ENCODE results near the gene OR8I2. TPM values are rescaled to one million over a fixed set of nuclear protein-coding genes. Genes with fewer than 3 reads are reported as not detected.
"Not testable (repeated sequence)": the region's sequence is repeated elsewhere in the genome, so short reads cannot be mapped to it uniquely, and the experiment has no call there.

OR8I2 gene
- not detected for total RNA-seq
- long read RNA-seq, result 0 reads

DNA sequence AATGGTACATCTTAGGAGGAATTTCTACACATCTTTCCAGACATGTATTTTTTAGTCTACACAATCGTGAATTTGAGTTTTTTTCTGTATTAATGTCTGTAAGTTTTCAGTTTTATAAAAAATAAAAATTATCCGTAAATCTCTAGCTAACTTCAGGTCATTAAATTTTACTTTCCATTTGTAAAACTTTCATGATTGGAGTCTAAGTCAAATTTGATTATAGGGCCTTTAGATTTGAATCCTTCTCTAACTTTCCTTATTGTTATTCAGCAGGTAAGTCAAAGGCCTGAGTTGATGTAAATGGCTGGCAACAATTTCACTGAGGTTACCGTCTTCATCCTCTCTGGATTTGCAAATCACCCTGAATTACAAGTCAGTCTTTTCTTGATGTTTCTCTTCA is at the start of gene OR8I2:
Gene OR8I2, plus strand, starts transcription at position 301 of the 400 bp plus-strand sequence. Its CDS starts 0 bp downstream, at position 301.
- ATAC-seq (no peak), DNase-seq (no peak)
- intact Hi-C loops (cut with micrococcal nuclease), result no loop called here

DNA sequence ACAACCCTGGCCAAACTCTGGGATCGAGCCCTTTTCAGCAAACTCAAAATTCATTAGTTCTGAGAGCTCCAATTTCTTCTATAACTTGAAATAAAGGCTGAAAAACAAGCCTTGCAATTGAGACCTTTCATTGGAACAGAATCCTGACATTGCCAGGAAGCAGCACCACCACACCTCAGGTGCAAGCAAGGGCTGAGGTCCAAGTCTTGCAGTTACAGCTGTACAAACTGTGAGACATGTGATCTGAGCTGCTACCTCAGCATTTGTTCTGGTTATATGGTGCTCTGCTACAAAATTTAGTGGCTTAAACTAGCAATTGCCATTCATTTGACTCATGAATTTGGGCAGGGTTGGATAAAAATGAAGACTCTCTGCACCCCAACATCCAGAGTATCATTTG is 47.6 kb upstream of the OR8I2 start:
- intact Hi-C loops (cut with micrococcal nuclease), result no loop called here

DNA sequence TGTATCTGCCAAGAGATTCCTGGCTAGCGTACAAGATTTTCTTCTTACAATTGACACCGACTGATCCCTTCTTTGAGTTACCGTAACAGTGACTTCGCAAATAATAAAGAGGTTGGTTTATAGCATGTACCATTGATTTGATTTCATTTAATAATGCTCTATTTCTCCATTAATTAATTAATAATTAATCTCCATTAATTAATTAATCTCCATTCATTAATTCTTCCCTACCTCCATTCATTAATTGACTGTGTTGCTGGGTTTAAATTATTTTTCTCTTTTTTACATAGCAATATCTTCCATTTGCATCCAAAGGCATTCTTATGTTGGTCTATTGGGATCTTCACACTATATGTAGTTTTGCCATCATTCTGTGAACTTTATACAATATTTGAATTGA is 44.6 kb upstream of the OR8I2 start:
- intact Hi-C loops (cut with micrococcal nuclease), result no loop called here
- no peak for DNase-seq
- no peak for ATAC-seq

More for the DNA sequence above, 47.6 kb upstream of the OR8I2 start:
- DNase-seq (no peak), ATAC-seq (no peak)

DNA sequence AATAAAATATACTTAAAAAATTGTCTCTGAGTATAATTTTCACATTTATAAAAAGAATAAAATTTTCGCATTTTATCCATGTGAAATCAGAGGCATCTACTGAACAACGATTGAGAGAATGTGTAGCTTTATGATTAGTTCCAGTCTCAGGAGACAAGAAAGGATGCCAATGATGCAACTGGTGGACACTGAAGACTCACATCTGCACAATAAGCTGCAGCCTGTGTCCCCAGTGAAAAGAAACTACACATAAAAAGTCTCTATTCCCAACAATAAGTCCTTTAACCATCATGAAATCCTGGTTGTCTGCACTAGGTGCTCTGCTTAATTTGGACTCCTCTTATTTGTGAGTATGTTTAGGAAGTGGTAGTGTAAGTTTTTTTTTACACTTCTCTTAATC is 43.6 kb upstream of the OR8I2 start:
- DNase-seq (no peak), ATAC-seq (no peak)
- intact Hi-C loops (cut with micrococcal nuclease), result no loop called here

DNA sequence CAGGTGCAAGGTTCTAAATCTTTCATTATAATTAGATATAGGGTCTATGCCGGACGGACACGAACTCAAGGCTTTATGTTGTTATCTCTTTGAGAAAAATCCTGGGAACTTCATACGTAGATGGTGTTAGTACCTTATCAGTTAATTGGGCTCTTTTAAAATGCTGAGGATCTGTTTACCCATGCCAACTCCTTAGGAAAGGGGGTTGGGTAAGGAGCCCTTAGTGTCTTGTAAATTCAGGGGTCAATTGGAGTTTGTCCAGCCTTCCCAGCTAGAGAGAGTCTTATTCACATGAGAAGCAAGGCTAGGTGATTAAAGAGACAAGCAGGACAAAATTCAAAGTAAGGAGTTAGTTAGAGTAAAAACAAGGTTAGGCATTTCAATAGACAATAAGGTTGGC is 36.7 kb upstream of the OR8I2 start:
- ATAC-seq; DNase-seq; intact Hi-C loops (cut with micrococcal nuclease): not testable (repeated sequence)

DNA sequence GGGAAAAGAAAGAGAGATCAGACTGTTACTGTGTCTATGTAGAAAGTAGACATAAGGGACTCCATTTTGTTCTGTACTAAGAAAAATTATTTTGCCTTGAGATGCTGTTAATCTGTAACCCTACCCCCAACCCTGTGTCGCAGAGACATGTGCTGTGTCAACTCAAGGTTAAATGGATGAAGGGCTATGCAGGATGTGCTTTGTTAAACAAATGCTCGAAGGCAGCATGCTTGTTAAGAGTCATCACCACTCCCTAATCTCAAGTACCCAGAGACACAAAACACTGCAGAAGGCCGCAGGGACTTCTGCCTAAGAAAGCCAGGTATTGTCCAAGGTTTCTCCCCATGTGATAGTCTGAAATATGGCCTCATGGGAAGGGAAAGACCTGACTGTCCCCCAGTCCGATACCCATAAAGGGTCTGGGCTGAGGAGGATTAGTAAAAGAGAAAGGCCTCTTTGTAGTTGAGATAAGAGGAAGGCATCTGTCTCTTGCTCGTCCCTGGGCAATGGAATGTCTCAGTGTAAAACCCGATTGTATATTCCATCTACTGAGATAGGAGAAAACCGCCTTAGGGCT is 35.4 kb upstream of the OR8I2 start:
- ATAC-seq; intact Hi-C loops (cut with micrococcal nuclease); DNase-seq: not testable (repeated sequence)

DNA sequence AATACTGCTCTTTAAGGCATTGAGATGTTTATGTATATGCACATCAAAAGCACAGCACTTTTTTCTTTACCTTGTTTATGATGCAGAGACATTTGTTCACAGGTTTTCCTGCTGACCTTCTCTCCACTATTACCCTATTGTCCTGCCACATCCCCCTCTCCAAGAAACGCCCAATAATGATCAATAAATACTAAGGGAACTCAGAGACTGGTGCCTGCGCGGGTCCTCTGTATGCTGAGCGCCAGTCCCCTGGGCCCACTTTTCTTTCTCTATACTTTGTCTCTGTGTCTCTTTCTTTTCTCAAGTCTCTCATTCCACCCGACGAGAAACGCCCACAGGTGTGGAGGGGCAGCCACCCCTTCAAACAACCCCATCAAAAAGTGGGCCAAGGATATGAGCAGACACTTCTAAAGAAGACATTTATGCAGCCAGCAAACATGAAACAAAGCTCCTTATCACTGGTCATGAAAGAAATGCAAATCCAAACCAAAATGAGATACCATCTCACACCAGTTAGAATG is 34.8 kb upstream of the OR8I2 start:
- intact Hi-C loops (cut with micrococcal nuclease); DNase-seq; ATAC-seq: not testable (repeated sequence)

DNA sequence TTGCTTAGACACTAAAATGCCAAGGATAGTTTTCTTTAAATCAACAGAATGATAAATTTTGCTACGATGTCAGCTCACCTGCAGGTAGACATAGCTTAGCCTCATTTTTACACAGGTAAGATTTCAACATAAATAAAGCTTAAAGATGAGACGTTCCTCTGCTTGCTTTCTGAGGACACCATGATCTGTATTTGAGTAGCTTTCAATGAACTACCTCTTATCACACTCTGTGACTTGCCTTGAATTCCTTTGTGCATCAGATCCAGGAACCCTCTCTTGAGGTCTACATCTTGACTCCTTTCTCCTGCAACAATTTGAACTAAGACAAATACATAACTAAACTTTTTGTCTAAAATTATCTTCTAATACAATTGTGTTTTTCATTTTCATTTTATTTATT is 26.1 kb upstream of the OR8I2 start:
- intact Hi-C loops (cut with micrococcal nuclease), result no loop called here
- no peak for DNase-seq
- no peak for ATAC-seq

DNA sequence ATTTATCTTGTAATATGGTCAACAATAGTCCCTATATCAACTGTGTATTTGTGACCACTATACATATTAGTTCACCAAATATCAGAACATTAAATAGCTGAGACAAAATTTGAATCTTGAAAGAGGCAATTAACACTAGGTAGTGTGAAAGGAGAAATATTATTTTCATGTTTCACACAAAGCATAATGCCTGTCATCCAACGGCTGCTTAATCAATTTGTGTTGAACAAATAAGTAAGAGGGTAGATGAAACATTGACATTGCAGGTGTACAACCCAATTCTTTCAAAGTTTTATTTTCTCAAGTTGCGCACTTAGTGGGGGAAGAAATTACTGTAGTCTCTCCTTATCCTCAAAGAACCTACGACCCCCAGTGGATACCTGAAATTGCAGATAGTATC is 3.4 kb upstream of the OR8I2 start:
- ATAC-seq (no peak), DNase-seq (no peak)
- intact Hi-C loops (cut with micrococcal nuclease), result no loop called here

DNA sequence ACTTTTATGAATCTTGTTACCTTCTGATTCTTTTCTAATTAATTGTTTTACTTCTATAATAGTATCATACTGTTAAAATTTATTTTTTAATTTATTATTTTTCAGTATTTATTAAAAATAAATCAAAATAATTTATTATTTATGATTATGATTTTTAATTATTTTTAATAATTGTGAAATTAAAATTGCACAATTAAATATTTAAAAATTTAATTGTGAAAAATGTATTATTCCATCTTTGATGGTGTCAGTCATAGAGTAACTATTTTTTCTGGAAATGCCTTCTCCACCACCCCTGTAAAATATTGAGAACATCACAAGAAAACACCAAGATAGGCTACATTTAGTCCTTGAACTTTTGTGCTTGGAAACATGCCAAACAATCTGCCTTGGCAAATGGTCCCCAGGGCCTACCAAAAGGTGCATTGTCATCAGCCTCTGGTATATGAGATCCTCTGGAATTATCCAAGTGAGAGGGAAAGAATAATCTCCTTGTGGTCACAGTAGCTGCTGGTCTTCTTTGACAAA is 10.2 kb downstream of the OR8I2 start, which contains the start of gene OR8H2:
Gene OR8H2, plus strand, starts transcription at position 478 of the 528 bp plus-strand sequence. CDS start 1,356 bp downstream, outside the sequence.
- intact Hi-C loops (cut with micrococcal nuclease), result no loop called here
- DNase-seq (no peak), ATAC-seq (no peak)

DNA sequence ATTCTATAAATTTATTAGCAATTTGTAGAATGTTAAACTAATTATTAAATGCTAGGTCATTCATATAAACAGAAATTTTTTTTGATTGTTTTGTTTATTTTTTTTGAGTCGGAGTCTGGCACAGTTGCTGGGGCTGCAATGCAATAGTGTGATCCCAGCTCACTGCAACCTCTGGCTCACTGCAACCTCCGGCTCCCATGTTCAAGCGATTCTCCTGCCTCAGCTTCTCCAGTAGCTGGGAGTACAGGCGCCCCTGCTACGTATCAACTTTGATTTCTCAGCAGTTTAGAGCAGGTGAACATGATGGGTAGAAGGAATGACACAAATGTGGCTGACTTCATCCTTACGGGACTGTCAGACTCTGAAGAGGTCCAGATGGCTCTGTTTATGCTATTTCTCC is 29.0 kb downstream of the OR8I2 start, which contains the start of gene OR8H3:
Gene OR8H3, plus strand, starts transcription at position 301 of the 400 bp plus-strand sequence. Its CDS starts 0 bp downstream, at position 301.
- intact Hi-C loops (cut with micrococcal nuclease), result no loop called here
- no peak for ATAC-seq
- DNase-seq, result no peak

DNA sequence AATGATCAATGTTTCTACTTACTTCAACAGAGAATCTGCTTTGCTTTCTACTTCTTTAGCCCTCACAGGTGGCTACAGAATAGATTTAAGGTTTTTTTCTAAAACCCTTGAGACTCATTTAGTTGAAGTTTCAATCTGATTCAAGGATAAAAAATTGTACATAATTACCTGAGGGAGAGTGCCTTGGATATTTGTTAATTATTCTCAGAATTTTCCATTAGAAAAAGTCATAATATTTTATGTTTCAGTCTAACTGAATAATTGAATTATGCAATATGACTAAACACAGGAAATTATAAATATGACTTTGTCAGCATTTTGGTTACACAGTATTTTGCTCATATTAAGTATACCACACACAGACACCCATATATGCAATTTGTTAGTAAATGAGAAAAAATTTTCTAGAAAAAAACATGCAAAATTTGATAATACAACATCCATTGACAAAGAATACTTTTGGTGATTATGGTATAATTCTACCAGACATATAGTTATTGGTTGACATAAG is 47.1 kb downstream of the OR8I2 start, which contains the start of gene OR8J3:
Gene OR8J3, minus strand, starts transcription at position 51 of the 511 bp plus-strand sequence. CDS start 2,483 bp downstream, outside the sequence.
- no peak for DNase-seq
- no peak for ATAC-seq
- intact Hi-C loops (cut with micrococcal nuclease), result no loop called here

DNA sequence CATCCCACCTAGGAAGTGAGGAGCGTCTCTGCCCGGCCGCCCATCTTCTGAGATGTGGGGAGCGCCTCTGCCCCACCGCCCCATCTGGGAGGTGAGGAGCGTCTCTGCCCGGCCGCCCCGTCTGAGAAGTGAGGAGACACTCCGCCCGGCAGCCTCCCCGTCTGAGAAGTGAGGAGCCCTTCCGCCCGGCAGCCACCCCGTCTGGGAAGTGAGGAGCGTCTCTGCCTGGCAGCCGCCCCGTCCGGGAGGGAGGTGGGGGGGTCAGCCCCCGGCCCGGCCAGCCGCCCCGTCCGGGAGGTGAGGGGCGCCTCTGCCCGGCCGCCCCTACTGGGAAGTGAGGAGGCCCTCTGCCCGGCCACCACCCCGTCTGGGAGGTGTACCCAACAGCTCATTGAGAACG is 50.6 kb downstream of the OR8I2 start:
- DNase-seq; intact Hi-C loops (cut with micrococcal nuclease); ATAC-seq: not testable (repeated sequence)

Other genes with a start within 250 kb of the OR8I2 start
- not detected for gene TRIM51, start 210.0 kb upstream of the OR8I2 start, total RNA-seq
- gene OR5W2, start 178.7 kb upstream of the OR8I2 start, total RNA-seq, result not detected
- not detected for gene OR5I1, start 156.9 kb upstream of the OR8I2 start, total RNA-seq
- not detected for gene OR10AG1, start 123.4 kb upstream of the OR8I2 start, total RNA-seq
- not detected for gene OR5F1, start 98.7 kb upstream of the OR8I2 start, total RNA-seq
- gene OR5AS1, start 65.7 kb upstream of the OR8I2 start, total RNA-seq, result not detected
- gene OR8H2, start 10.4 kb downstream of the OR8I2 start, total RNA-seq, result not detected
- not detected for gene OR8H3, start 29.1 kb downstream of the OR8I2 start, total RNA-seq
- not detected for gene OR8J3, start 46.9 kb downstream of the OR8I2 start, total RNA-seq
- not detected for gene OR8K5, start 67.0 kb downstream of the OR8I2 start, total RNA-seq
- gene OR5J2, start 83.3 kb downstream of the OR8I2 start, total RNA-seq, result not detected
- not detected for gene OR5T2, start 140.9 kb downstream of the OR8I2 start, total RNA-seq
- not detected for gene OR5T3, start 158.9 kb downstream of the OR8I2 start, total RNA-seq
- gene OR5T1, start 180.8 kb downstream of the OR8I2 start, total RNA-seq, result not detected
- not detected for gene OR8H1, start 198.9 kb downstream of the OR8I2 start, total RNA-seq
- not detected for gene OR8K3, start 221.8 kb downstream of the OR8I2 start, total RNA-seq